Calu3 (cell line): ENCODE results near the gene ARID1B. TPM values are rescaled to one million over a fixed set of nuclear protein-coding genes. Genes with fewer than 3 reads are reported as not detected.

ENCODE experiments used
- BruUV-seq: library from RNA; stranded (reverse); fragments of 400-500 nt; replicated peaks from 2 replicates; lab custom pipeline; 2021; lab: Mats Ljungman, UMichigan
- CTCF ChIA-PET: fragments of 300-600 bp; sonication (Branson Sonifier 250); formaldehyde crosslinking; loops from one replicate; lab custom pipeline; 2022; ENCODE audit warnings: antibody characterized with exemption; lab: Charles Lee
- DNase-seq: peaks from one replicate; pipeline ENCODE4 v3.0.0; 2022
- H3K27ac Mint-ChIP-seq: one replicate; pipeline ENCODE4 v1.8.0; 2022; ENCODE audit warnings: mixed read lengths; ENCODE audit not compliant: unreplicated experiment
- H3K27me3 Mint-ChIP-seq: one replicate; pipeline ENCODE4 v1.8.0; 2022; ENCODE audit warnings: mixed read lengths; ENCODE audit not compliant: unreplicated experiment
- H3K36me3 Mint-ChIP-seq: one replicate; pipeline ENCODE4 v1.8.0; 2022; ENCODE audit warnings: mild to moderate bottlenecking, moderate library complexity, mixed read lengths; ENCODE audit not compliant: insufficient read depth, unreplicated experiment
- H3K4me1 Mint-ChIP-seq: one replicate; pipeline ENCODE4 v1.8.0; 2022; ENCODE audit warnings: mild to moderate bottlenecking, low read depth, mixed read lengths; ENCODE audit not compliant: unreplicated experiment
- H3K4me3 Mint-ChIP-seq: one replicate; pipeline ENCODE4 v1.8.0; 2022; ENCODE audit warnings: mild to moderate bottlenecking, low read depth, moderate library complexity, mixed read lengths; ENCODE audit not compliant: unreplicated experiment
- H3K9me3 Mint-ChIP-seq: one replicate; pipeline ENCODE4 v1.8.0; 2022; ENCODE audit warnings: low read depth, mixed read lengths; ENCODE audit not compliant: unreplicated experiment
- intact Hi-C: fragments of 100-400 bp; cut with micrococcal nuclease; formaldehyde crosslinking; loops from one replicate; pipeline ENCODE4 v1.10.0; 2022; ENCODE audit not compliant: unreplicated experiment
- total RNA-seq: library from RNA; stranded (reverse); gene quantifications from 2 replicates; pipeline ENCODE4 v1.2.3, GENCODE V29; 2022
- TF ChIP-seq, protein P1 (sequence below): fragments of 200-600 bp; IDR thresholded peaks from one replicate; pipeline ENCODE4 v1.8.0; 2022; ENCODE audit warnings: antibody characterized with exemption; ENCODE audit not compliant: unreplicated experiment

The ARID1B gene
- total RNA-seq, 1 experiment from 2014 or later, result 53.5 TPM

DNA sequence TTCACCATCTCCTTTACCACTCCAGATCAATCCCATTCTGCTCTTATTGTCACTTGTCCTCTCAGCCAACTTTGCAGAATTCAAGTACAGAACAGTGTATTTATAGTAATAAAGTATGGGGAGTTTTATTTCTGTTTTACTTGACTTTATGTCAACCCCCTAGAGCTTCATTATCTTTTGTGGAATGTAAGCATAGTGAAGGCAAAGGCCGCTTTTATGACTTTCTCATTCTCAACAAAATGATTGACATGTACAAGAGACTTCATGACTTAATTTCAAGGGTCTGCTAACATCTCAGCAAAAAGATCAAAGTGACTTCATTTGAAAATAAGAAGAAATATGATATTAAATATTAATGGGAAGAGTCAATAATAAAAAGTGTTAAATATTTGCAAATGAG is 28.7 kb upstream of the ARID1B start:
- BruUV-seq, result no TSS peak
- intact Hi-C loops, result no loop called here
- Mint-ChIP-seq H3K27ac (no peak overlapping the region), H3K4me1 (no peaks in the 10 kb centered on the region), H3K9me3 (no peaks in the 10 kb centered on the region), H3K4me3 (no peak overlapping the region), H3K27me3 (no peaks in the 10 kb centered on the region), H3K36me3 (no peaks in the 10 kb centered on the region)
- TF ChIP-seq, protein P1, sequence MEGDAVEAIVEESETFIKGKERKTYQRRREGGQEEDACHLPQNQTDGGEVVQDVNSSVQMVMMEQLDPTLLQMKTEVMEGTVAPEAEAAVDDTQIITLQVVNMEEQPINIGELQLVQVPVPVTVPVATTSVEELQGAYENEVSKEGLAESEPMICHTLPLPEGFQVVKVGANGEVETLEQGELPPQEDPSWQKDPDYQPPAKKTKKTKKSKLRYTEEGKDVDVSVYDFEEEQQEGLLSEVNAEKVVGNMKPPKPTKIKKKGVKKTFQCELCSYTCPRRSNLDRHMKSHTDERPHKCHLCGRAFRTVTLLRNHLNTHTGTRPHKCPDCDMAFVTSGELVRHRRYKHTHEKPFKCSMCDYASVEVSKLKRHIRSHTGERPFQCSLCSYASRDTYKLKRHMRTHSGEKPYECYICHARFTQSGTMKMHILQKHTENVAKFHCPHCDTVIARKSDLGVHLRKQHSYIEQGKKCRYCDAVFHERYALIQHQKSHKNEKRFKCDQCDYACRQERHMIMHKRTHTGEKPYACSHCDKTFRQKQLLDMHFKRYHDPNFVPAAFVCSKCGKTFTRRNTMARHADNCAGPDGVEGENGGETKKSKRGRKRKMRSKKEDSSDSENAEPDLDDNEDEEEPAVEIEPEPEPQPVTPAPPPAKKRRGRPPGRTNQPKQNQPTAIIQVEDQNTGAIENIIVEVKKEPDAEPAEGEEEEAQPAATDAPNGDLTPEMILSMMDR, result no peak
- CTCF ChIA-PET, result interaction anchor here (1.1 kb wide), 1 partner anchor 20 kb away, joined by 3 read pairs; no protein-coding TSS in a partner anchor
- DNase-seq, result no peak

DNA sequence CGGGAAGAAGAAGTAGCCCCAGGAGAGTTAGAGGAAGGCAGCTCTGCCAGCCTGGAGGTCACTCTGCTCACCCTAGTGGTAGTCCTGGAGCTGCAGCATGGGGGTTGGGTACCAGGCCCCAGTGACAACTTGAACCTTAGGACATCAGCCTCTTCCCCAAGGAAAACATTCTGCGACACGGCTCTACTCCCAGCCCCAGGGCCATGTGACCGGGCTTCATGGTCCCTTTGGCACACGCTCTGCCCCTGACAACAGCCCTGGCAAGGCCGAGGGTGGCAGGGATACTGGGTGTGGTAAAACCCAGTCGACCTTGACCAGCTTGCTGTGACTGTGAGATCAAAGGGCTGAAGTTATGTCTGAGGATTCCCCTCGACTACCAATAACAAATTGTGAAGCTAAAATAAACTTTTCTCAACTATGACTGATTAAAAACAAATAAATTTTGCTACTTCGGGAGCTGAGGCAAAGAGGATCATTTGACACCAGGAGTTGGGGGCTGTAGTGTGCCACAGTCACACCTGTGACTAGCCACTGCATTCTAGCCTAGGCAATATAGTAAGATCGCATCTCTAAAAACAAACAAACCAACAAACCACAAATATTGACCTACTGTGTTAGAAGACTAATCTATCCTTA is 24.4 kb upstream of the ARID1B start:
- TF ChIP-seq, protein P1, result no peak
- no TSS peak for BruUV-seq
- no peaks in the 10 kb centered on the region for H3K4me1 Mint-ChIP-seq
- H3K27ac Mint-ChIP-seq, result no peak overlapping the region
- DNase-seq, result peak; percentile 7
- no peaks in the 10 kb centered on the region for H3K36me3 Mint-ChIP-seq
- no peak overlapping the region for H3K4me3 Mint-ChIP-seq
- H3K9me3 Mint-ChIP-seq, result no peaks in the 10 kb centered on the region
- CTCF ChIA-PET, result no interaction called here
- intact Hi-C loops, result no loop called here
- no peaks in the 10 kb centered on the region for H3K27me3 Mint-ChIP-seq

DNA sequence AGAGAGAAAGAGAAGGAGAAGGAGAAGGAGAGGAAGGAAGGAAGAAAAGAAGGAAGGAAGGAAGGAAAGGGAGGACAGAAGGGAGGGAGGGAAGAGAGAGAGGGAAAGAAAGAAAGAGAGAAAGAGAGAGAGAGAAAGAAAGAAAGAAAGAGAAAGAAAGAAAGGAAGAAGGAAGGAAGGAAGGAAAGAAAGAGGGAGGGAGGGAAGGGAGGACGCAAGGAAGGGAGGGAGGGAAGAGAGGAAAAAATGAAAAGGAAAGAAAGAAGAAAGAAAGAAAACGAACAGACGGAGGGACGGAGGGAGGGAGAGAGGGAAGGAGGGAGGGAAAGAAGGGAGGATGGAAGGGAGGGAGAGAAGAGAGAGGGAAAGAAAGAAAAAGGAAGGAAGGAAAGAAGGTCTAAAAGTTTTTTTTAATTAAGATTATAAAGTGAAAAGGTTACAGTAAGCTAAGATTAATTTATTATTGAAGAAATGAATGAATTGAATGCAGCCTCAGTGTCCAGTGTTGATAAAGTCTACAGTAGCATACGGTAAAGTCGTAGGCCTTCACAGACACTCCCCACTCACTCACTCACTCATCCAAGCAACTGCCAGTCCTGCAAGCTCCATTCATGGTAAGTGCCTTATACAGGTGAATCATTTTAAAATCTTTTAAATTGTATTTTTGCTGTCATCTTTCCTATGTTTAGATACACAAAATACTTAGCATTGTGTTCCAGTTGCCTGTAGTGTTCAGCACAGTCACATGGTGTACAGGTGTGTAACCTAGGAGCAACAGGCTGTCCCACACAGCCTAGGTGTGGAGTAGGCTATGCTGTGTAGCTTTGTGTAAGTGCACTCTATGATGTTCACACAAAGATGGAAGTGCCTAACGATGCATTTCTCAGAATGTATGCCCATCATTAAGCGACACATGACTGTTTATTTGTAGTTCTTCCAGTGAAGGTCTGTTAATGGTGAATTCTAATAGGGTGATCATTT is 20.3 kb upstream of the ARID1B start:
- Mint-ChIP-seq H3K4me1 (no peaks in the 10 kb centered on the region), H3K27ac (no peak overlapping the region), H3K27me3 (no peaks in the 10 kb centered on the region), H3K36me3 (no peaks in the 10 kb centered on the region), H3K9me3 (no peaks in the 10 kb centered on the region), H3K4me3 (no peak overlapping the region)
- TF ChIP-seq, protein P1, result no peak
- CTCF ChIA-PET, result interaction anchor here (0.9 kb wide), 1 partner anchor 31 kb away, joined by 5 read pairs; no protein-coding TSS in a partner anchor
- no peak for DNase-seq
- BruUV-seq, result no TSS peak
- intact Hi-C loops, result no loop called here

DNA sequence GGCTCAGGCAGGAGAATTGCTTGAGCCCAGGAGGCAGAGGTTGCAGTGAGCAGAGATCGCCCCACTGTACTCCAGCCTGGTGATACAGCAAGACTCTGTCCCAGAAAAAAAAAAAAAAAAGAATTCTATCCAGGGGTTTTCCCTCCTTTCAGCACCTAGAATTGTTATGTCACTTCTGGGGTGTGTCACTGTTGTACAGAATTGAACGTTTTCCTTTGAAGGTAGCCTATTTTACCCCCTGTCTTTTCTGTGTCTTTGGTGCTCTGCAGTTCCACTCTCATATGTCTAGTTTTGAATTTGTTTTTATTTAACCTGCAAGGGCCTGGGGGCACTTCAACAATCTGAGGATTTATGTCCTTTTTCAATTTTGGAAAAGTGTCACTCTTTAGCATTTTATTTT is 19.3 kb upstream of the ARID1B start:
- H3K27me3 Mint-ChIP-seq, result no peaks in the 10 kb centered on the region
- H3K36me3 Mint-ChIP-seq, result no peaks in the 10 kb centered on the region
- no peaks in the 10 kb centered on the region for H3K9me3 Mint-ChIP-seq
- H3K4me1 Mint-ChIP-seq, result no peaks in the 10 kb centered on the region
- no peak for DNase-seq
- H3K4me3 Mint-ChIP-seq, result no peak overlapping the region
- intact Hi-C loops, result no loop called here
- no TSS peak for BruUV-seq
- CTCF ChIA-PET, result no interaction called here
- TF ChIP-seq, protein P1, result no peak
- no peak overlapping the region for H3K27ac Mint-ChIP-seq
